Renal cortical epithelial cell (primary cell): ENCODE measurements around the gene TUB. TPM values are rescaled to one million over a fixed set of nuclear protein-coding genes. Genes with fewer than 3 reads are reported as not detected.

Experiments used
- DNase-seq: peaks from one replicate; pipeline ENCODE4 v3.0.0-alpha.2; 2011; ENCODE audit warnings: low read depth
- total RNA-seq: library from RNA; depleted of rRNA; stranded (reverse); fragments of >200 nt; gene quantifications from 2 replicates; pipeline ENCODE4 v1.2.3, GENCODE V29; 2014

Gene TUB
- total RNA-seq, 1 donor from 2014 or later = 0.55 TPM

- no peak for DNase-seq
Observed at GRCh38 chr11:8106679-8107078, 25.7 kb downstream of the TUB start.

- DNase-seq = no peak
Observed at GRCh38 chr11:8107642-8108041, 26.6 kb downstream of the TUB start.

GRCh38 chr11:8108421-8108820 is 27.4 kb downstream of the TUB start:
- DNase-seq = no peak

GRCh38 chr11:8109675-8110074 is 28.7 kb downstream of the TUB start:
- DNase-seq = no peak

GRCh38 chr11:8110396-8110795 is 29.4 kb downstream of the TUB start:
- no peak for DNase-seq

- no peak for DNase-seq
Observed at GRCh38 chr11:8111636-8112035, 30.6 kb downstream of the TUB start.

- no peak for DNase-seq
Observed at GRCh38 chr11:8122173-8122764, 41.3 kb downstream of the TUB start.

- no peak for DNase-seq
Observed at GRCh38 chr11:8126649-8127289, 45.8 kb downstream of the TUB start.

GRCh38 chr11:8127447-8127846 is 46.4 kb downstream of the TUB start:
- no peak for DNase-seq

- no peak for DNase-seq
Observed at GRCh38 chr11:8138526-8138925, 57.5 kb downstream of the TUB start.

- no peak for DNase-seq
Observed at GRCh38 chr11:8149726-8150125, 68.7 kb downstream of the TUB start.

Other genes starting within 250 kb of the TUB start
- gene OR10A6, start 149.9 kb upstream of the TUB start, total RNA-seq = not detected in 2 replicates
- gene OR10A3, start 139.5 kb upstream of the TUB start, total RNA-seq = 0.10 TPM in 1 of 2 replicates, not detected in the other
- gene NLRP10, start 115.8 kb upstream of the TUB start, total RNA-seq = 0.40 and 0.69 TPM in 2 replicates
- gene EIF3F, start 93.9 kb upstream of the TUB start, total RNA-seq = 114 and 264 TPM in 2 replicates
- gene RIC3, start 87.8 kb downstream of the TUB start, total RNA-seq = 2.4 and 6.1 TPM in 2 replicates
- gene LMO1, start 182.7 kb downstream of the TUB start, total RNA-seq = 0.40 TPM in 1 of 2 replicates, not detected in the other